K562 (cell line): Measurements from ENCODE around the gene LGALS3. TPM values are rescaled to one million over a fixed set of nuclear protein-coding genes. Genes with fewer than 3 reads are reported as not detected.
A peak's percentile ranks its signal among the peaks of the same experiment; 100 is the strongest.

Experiments
- ATAC-seq: fragments of 200-7000 bp; cut with Tn5 transposase; 3 replicates; pipeline ENCODE4 v1.9.1; 2020; ENCODE audit warnings: moderate library complexity
- BruUV-seq: library from RNA; stranded (reverse); fragments of 400-500 nt; replicated peaks from 2 replicates; lab custom pipeline; 2021; lab: Mats Ljungman, UMichigan
- CTCF ChIA-PET: fragments of 300-600 bp; formaldehyde crosslinking; extraction: SDS; loops from one replicate; lab custom pipeline; 2021; ENCODE audit warnings: low intra/inter-chr PET ratio; lab: Yijun Ruan, JAX
- POLR2A ChIA-PET: fragments of 300-600, 350-650 bp; sonication (Branson Sonifier 250); formaldehyde crosslinking; extraction: SDS; loops from one replicate; lab custom pipeline; 2021; ENCODE audit warnings: antibody characterized with exemption, inconsistent platforms; lab: Yijun Ruan, JAX
- DNase-seq, 4 experiments: peaks; one replicate each; pipeline versions ENCODE4 v3.0.0 to v3.0.0-alpha.2; 2011 to 2018; ENCODE audit warnings: low spot score in 3 of 4, mixed read lengths in 3 of 4; ENCODE audit errors: extremely low read depth in 1 of 4
- FAIRE-seq: peaks from 2 replicates; lab custom pipeline; 2011; peaks lifted over from hg19 to GRCh38; lab: Jason Lieb, UNC
- H2AFZ ChIP-seq: 2 replicates; pipeline ENCODE4 v1.6.0; 2011; ENCODE audit warnings: low read depth, low read length, control low read depth, inconsistent platforms
- H3K27ac ChIP-seq: fragments of 200-600 bp; 3 replicates; pipeline ENCODE4 v1.8.0; 2011; ENCODE audit warnings: low read depth, mild to moderate bottlenecking, control low read depth, inconsistent platforms, low read length, moderate library complexity, mixed read lengths; ENCODE audit errors: extremely low read depth
- H3K27me3 ChIP-seq, 2 experiments: fragments of 300-600 bp in 1 of 2; 2 replicates in 1 of 2; 3 replicates in 1 of 2; pipeline versions ENCODE4 v1.6.0 to v1.8.0; 2011; ENCODE audit warnings: inconsistent platforms in 2 of 2, low read length in 2 of 2, mild to moderate bottlenecking in 1 of 2, mixed read lengths in 1 of 2, moderate library complexity in 1 of 2; ENCODE audit not compliant: control insufficient read depth in 2 of 2, insufficient read depth in 2 of 2
- H3K36me3 ChIP-seq: fragments of 300-600 bp; 3 replicates; pipeline ENCODE4 v1.8.0; 2011; ENCODE audit warnings: mild to moderate bottlenecking, low read length, inconsistent platforms; ENCODE audit not compliant: control insufficient read depth, insufficient read depth
- H3K4me1 ChIP-seq, 2 experiments: fragments of 200-600 bp in 1 of 2; replicated peaks in 1 of 2; 2 replicates in 1 of 2; 3 replicates in 1 of 2; pipeline versions ENCODE4 v1.5.1 to v1.8.0; 2011; ENCODE audit warnings: inconsistent platforms in 2 of 2, low read length in 2 of 2, mild to moderate bottlenecking in 1 of 2, mixed read lengths in 1 of 2, moderate library complexity in 1 of 2; ENCODE audit not compliant: control insufficient read depth in 2 of 2, insufficient read depth in 2 of 2
- H3K4me2 ChIP-seq: 2 replicates; pipeline ENCODE4 v1.6.1; 2011; ENCODE audit warnings: low read length, control low read depth, inconsistent platforms, mixed read lengths; ENCODE audit not compliant: insufficient read depth
- H3K4me3 ChIP-seq: fragments of 200-600 bp; sonication (generic), shearing (Covaris generic); 2 replicates; pipeline ENCODE4 v1.5.1; 2016; ENCODE audit warnings: control low read depth, inconsistent platforms
- H3K79me2 ChIP-seq: fragments of 200-600 bp; 3 replicates; pipeline ENCODE4 v1.8.0; 2011; ENCODE audit warnings: low read length, inconsistent platforms; ENCODE audit not compliant: control insufficient read depth, insufficient read depth
- H3K9ac ChIP-seq, 2 experiments: 2 replicates each; pipeline versions ENCODE4 v1.6.0 to v1.6.1; 2011; ENCODE audit warnings: low read depth in 2 of 2, low read length in 2 of 2, control low read depth in 1 of 2, inconsistent platforms in 1 of 2, mild to moderate bottlenecking in 1 of 2, mixed read lengths in 1 of 2; ENCODE audit not compliant: insufficient read depth in 1 of 2
- H3K9me1 ChIP-seq: one replicate; pipeline ENCODE4 v1.6.0; 2011; ENCODE audit warnings: inconsistent platforms, mild to moderate bottlenecking, low read length, moderate library complexity; ENCODE audit not compliant: control insufficient read depth, insufficient read depth
- H3K9me3 ChIP-seq: replicated peaks from 2 replicates; pipeline ENCODE4 v1.5.1; 2011; ENCODE audit warnings: low read depth, low read length, inconsistent platforms; ENCODE audit not compliant: control insufficient read depth, insufficient read depth
- H4K20me1 ChIP-seq: replicated peaks from 2 replicates; pipeline ENCODE4 v1.6.1; 2011; ENCODE audit warnings: low read length, inconsistent platforms, mixed read lengths; ENCODE audit not compliant: control insufficient read depth, insufficient read depth
- ASH1L ChIP-seq: fragments of 450-650 bp; IDR thresholded peaks from 2 replicates; pipeline ENCODE4 v1.6.1; 2018; ENCODE audit warnings: borderline replicate concordance, mild to moderate bottlenecking, low read depth; ENCODE audit not compliant: partially characterized antibody
- CBX5 ChIP-seq: IDR thresholded peaks from 2 replicates; pipeline ENCODE4 v1.6.1; 2014; ENCODE audit warnings: low read depth, borderline replicate concordance
- CBX8 ChIP-seq: fragments of 200-600 bp; sonication (generic); IDR thresholded peaks from 2 replicates; pipeline ENCODE4 v1.6.1; 2012; ENCODE audit warnings: borderline replicate concordance, mixed run types, low read depth, mild to moderate bottlenecking, moderate library complexity, mixed read lengths, low read length, control low read depth, inconsistent platforms; ENCODE audit not compliant: poor library complexity, severe bottlenecking; ENCODE audit errors: extremely low read depth
- CEBPB ChIP-seq: fragments of 450-650 bp; IDR thresholded peaks from 2 replicates; pipeline ENCODE4 v1.6.1; 2016; ENCODE audit warnings: missing genetic modification characterization, missing compliant biosample characterization
- LEF1 ChIP-seq: fragments of 450-650 bp; IDR thresholded peaks from 2 replicates; pipeline ENCODE4 v1.6.1; 2016; ENCODE audit warnings: mild to moderate bottlenecking
- NFE2 ChIP-seq: IDR thresholded peaks from 2 replicates; pipeline ENCODE4 v1.6.1; 2014; ENCODE audit warnings: antibody characterized with exemption, low read depth
- PRDM10 ChIP-seq: fragments of 450-650 bp; IDR thresholded peaks from 2 replicates; pipeline ENCODE4 v1.6.1; 2018; ENCODE audit not compliant: partially characterized antibody
- SMC3 ChIP-seq: conservative IDR thresholded peaks from 2 replicates; pipeline ENCODE4 v1.6.1; 2011; ENCODE audit warnings: low read depth, low read length, improper control_type of control experiment; ENCODE audit not compliant: insufficient read depth
- ZBTB43 ChIP-seq: sonication (generic); formaldehyde crosslinking; IDR thresholded peaks from 2 replicates; pipeline ENCODE4 v1.8.0; 2023; ENCODE audit warnings: mild to moderate bottlenecking, missing genetic modification reagents
- WGBS: fragments of 100-300 bp; shearing (Covaris generic); methylation state at CpG from one replicate; pipeline ENCODE4 v1.1.6; 2016; ENCODE audit warnings: low coverage, mixed read lengths; ENCODE audit not compliant: insufficient coverage; ENCODE audit errors: missing lambda C conversion rate; 5-methylcytosine and 5-hydroxymethylcytosine counted together
- in situ Hi-C: fragments of 300-500 bp; cut with MboI; formaldehyde crosslinking; loops from 4 replicates; pipeline ENCODE4 v1.15.0; 2018; ENCODE audit warnings: inconsistent platforms, mixed read lengths
- intact Hi-C: fragments of 100-400 bp; cut with micrococcal nuclease; formaldehyde crosslinking; loops from 2 replicates; pipeline ENCODE4 v1.14.2; 2022
- polyA plus RNA-seq, 8 experiments: library from polyadenylated mRNA; depleted of rRNA in 4 of 8; stranded (reverse) in 5 of 8; unstranded in 3 of 8; fragments of >200 nt; fragmentation: Nextera tagmentation in 2 of 8; fragmentation: Illumina TruSeq in 1 of 8; extraction: Ambion mirVana in 2 of 8; extraction: Trizol in 1 of 8; gene quantifications; 2 replicates each; pipeline versions ENCODE4 v1.2.1 to v1.2.3, GENCODE V29; 2011 to 2014; ENCODE audit warnings: inconsistent platforms in 1 of 8, missing spikeins in 1 of 8
- total RNA-seq, 7 experiments: library from RNA; depleted of rRNA in 6 of 7; stranded (reverse); fragments of >200 nt in 6 of 7; fragmentation: Illumina TruSeq in 2 of 7; extraction: Trizol in 2 of 7; gene quantifications; 2 replicates each; pipeline versions ENCODE4 v1.2.1 to v1.2.3, GENCODE V29; 2011 to 2021; ENCODE audit warnings: low replicate concordance in 1 of 7

Gene LGALS3
- total and polyA plus RNA-seq, 9 of the 15 experiments (the other 6 are each of a cell fraction or from before 2014, with no cell fraction given) = 0.04 to 1.9 (median 1.1) TPM

- no peak for TF ChIP-seq PRDM10
- TF ChIP-seq CBX5 = no peak
- no peak for TF ChIP-seq SMC3
- TF ChIP-seq NFE2 = no peak
- TF ChIP-seq ASH1L = no peak
These were observed 10.3 kb upstream of the LGALS3 start (continued) for GRCh38 chr14:55118761-55119160.

- CTCF ChIA-PET = no interaction called here
- POLR2A ChIA-PET = interaction anchor here (0.7 kb wide), 1 partner anchor 17 kb away, joined by 3 read pairs; no protein-coding TSS in a partner anchor
- peak; percentile 20; the same call in 1 of the 2 replicates for TF ChIP-seq CEBPB (tag)
- no peak for TF ChIP-seq LEF1
- no peak for TF ChIP-seq CBX8
- no peak for TF ChIP-seq ZBTB43 (CRISPR knock-in tag)
These were observed 8.2 kb upstream of the LGALS3 start for GRCh38 chr14:55120571-55121495.

More at GRCh38 chr14:55120571-55121495, 8.2 kb upstream of the LGALS3 start:
- no peak overlapping the region for H3K4me3 ChIP-seq
- WGBS = 56% methylated on average over 11 of the region's 13 CpGs
- H3K36me3 ChIP-seq = no peaks in the 10 kb centered on the region
- no peaks in the 10 kb centered on the region for H4K20me1 ChIP-seq
- peaks cover 18 to 34% of the 10 kb centered on the region in 2 experiments for H3K4me1 ChIP-seq
- DNase-seq (no peak), FAIRE-seq (peak; percentile 40), ATAC-seq (no peak)
- H2AFZ ChIP-seq = peak overlapping the region; percentile 7; the same call in 1 of the 2 replicates
- BruUV-seq = no TSS peak
- H3K27ac ChIP-seq = no peak overlapping the region
- no peaks in the 10 kb centered on the region for H3K27me3 ChIP-seq
- H3K9ac ChIP-seq = peak overlapping the region in 1 of 2 experiments; percentile 29; a peak in 1 of 4 replicates
- H3K9me1 ChIP-seq = no peaks in the 10 kb centered on the region
- in situ Hi-C loops (no loop called here), intact Hi-C loops (no loop called here)
- no peak overlapping the region for H3K4me2 ChIP-seq
- no peaks in the 10 kb centered on the region for H3K79me2 ChIP-seq
- no peaks in the 10 kb centered on the region for H3K9me3 ChIP-seq
